HCT116 (cell line): ENCODE measurements around the gene RPL38. TPM values are rescaled to one million over a fixed set of nuclear protein-coding genes. Genes with fewer than 3 reads are reported as not detected.

ENCODE experiments used
- ATAC-seq: fragments of 200-7000 bp; cut with Tn5 transposase; 2 replicates; pipeline ENCODE4 v1.9.1; 2020; ENCODE audit warnings: mild to moderate bottlenecking, moderate library complexity
- BruUV-seq: library from RNA; stranded (reverse); fragments of 400-500 nt; replicated peaks from 2 replicates; lab custom pipeline; 2021; lab: Mats Ljungman, UMichigan
- CTCF ChIA-PET: fragments of 300-600 bp; sonication (Branson Sonifier 250); formaldehyde crosslinking; loops from one replicate; lab custom pipeline; 2021; ENCODE audit warnings: antibody characterized with exemption; lab: Charles Lee
- POLR2A ChIA-PET: fragments of 300-600, 350-600 bp; sonication (Branson Sonifier 250); formaldehyde crosslinking; loops from one replicate; lab custom pipeline; 2021; ENCODE audit warnings: antibody characterized with exemption; lab: Charles Lee
- RAD21 ChIA-PET, 2 experiments: fragments of 300-600 bp; sonication (Branson Sonifier 250); formaldehyde crosslinking; loops; one replicate each; lab custom pipeline; 2023; ENCODE audit warnings: low total read pairs in 2 of 2; ENCODE audit not compliant: uncharacterized antibody in 2 of 2, unreplicated experiment in 2 of 2, low non-redundant PET in 1 of 2; lab: Charles Lee
- DNase-seq: peaks from one replicate; pipeline ENCODE4 v3.0.0-alpha.2; 2010; ENCODE audit warnings: low read depth, low spot score
- H2AFZ ChIP-seq: fragments of 200-600 bp; shearing (Covaris generic), sonication (generic); 2 replicates; pipeline ENCODE4 v1.6.1; 2017; ENCODE audit warnings: low read depth, mixed run types, mixed read lengths, antibody characterized with exemption, low read length; ENCODE audit not compliant: poor library complexity, severe bottlenecking
- H3K27ac ChIP-seq: 2 replicates; pipeline ENCODE4 v1.5.1; 2012; ENCODE audit warnings: low read depth, low read length
- H3K27me3 ChIP-seq: fragments of 200-600 bp; sonication (generic); 2 replicates; pipeline ENCODE4 v1.6.1; 2016; ENCODE audit warnings: mixed run types, low read length, mixed read lengths; ENCODE audit not compliant: insufficient read depth
- H3K36me3 ChIP-seq, 2 experiments: fragments of 200-500 bp in 1 of 2; fragments of 200-600 bp in 1 of 2; sonication (Bioruptor generic) in 1 of 2; sonication (generic) in 1 of 2; 2 replicates each; pipeline versions ENCODE4 v1.5.1 to v1.6.1; 2014 to 2016; ENCODE audit warnings: low read length in 2 of 2, inconsistent platforms in 1 of 2, mixed read lengths in 1 of 2, mixed run types in 1 of 2; ENCODE audit not compliant: insufficient read depth in 2 of 2, control insufficient read depth in 1 of 2
- H3K4me1 ChIP-seq, 2 experiments: fragments of 200-600 bp in 1 of 2; sonication (generic) in 1 of 2; 2 replicates each; pipeline versions ENCODE4 v1.5.1 to v1.6.1; 2012 to 2017; ENCODE audit warnings: low read length in 2 of 2, inconsistent platforms in 1 of 2, mild to moderate bottlenecking in 1 of 2, mixed read lengths in 1 of 2, mixed run types in 1 of 2, moderate library complexity in 1 of 2; ENCODE audit not compliant: insufficient read depth in 2 of 2, control insufficient read depth in 1 of 2
- H3K4me2 ChIP-seq: fragments of 200-600 bp; sonication (generic); 2 replicates; pipeline ENCODE4 v1.6.1; 2017; ENCODE audit warnings: mixed run types, low read length, mixed read lengths
- H3K4me3 ChIP-seq, 2 experiments: fragments of 200-600 bp in 1 of 2; sonication (generic) in 1 of 2; replicated peaks in 1 of 2; 2 replicates each; pipeline ENCODE4 v1.5.1; 2011 to 2016; ENCODE audit warnings: low read length in 2 of 2, control low read depth in 1 of 2, low read depth in 1 of 2, mild to moderate bottlenecking in 1 of 2, mixed read lengths in 1 of 2, mixed run types in 1 of 2
- H3K79me2 ChIP-seq: fragments of 200-600 bp; sonication (generic); 2 replicates; pipeline ENCODE4 v1.6.1; 2017; ENCODE audit warnings: mild to moderate bottlenecking, mixed run types, low read length, moderate library complexity, mixed read lengths; ENCODE audit not compliant: insufficient read depth
- H3K9ac ChIP-seq: fragments of 200-600 bp; sonication (generic); 2 replicates; pipeline ENCODE4 v1.6.1; 2016; ENCODE audit warnings: low read length, mixed read lengths
- H3K9me2 ChIP-seq: fragments of 200-600 bp; sonication (generic), shearing (Covaris generic); 2 replicates; pipeline ENCODE4 v1.6.1; 2017; ENCODE audit warnings: mixed run types, mild to moderate bottlenecking, moderate library complexity; ENCODE audit not compliant: insufficient read depth
- H3K9me3 ChIP-seq, 2 experiments: fragments of 200-500 bp in 1 of 2; fragments of 200-600 bp in 1 of 2; sonication (Bioruptor generic) in 1 of 2; sonication (generic) in 1 of 2; 2 replicates each; pipeline ENCODE4 v1.6.1; 2014 to 2017; ENCODE audit warnings: low read length in 2 of 2, mixed read lengths in 2 of 2, inconsistent platforms in 1 of 2, low read depth in 1 of 2, mild to moderate bottlenecking in 1 of 2, mixed run types in 1 of 2, moderate library complexity in 1 of 2; ENCODE audit not compliant: control insufficient read depth in 1 of 2, insufficient read depth in 1 of 2
- H4K20me1 ChIP-seq: fragments of 200-600 bp; sonication (generic), shearing (Covaris generic); 2 replicates; pipeline ENCODE4 v1.6.1; 2017; ENCODE audit warnings: mixed run types, mild to moderate bottlenecking, moderate library complexity; ENCODE audit not compliant: insufficient read depth
- CBX3 ChIP-seq: IDR thresholded peaks from 2 replicates; pipeline ENCODE4 v1.6.1; 2012; ENCODE audit warnings: low read depth
- CEBPB ChIP-seq: IDR thresholded peaks from 2 replicates; pipeline ENCODE4 v1.6.1; 2012; ENCODE audit warnings: low read depth
- ELF1 ChIP-seq: IDR thresholded peaks from 2 replicates; pipeline ENCODE4 v1.6.1; 2012; ENCODE audit warnings: low read depth, borderline replicate concordance
- EZH2phosphoT487 ChIP-seq: fragments of 200-600 bp; IDR thresholded peaks from 2 replicates; pipeline ENCODE4 v1.6.1; 2018; ENCODE audit warnings: antibody characterized with exemption, borderline replicate concordance
- FOSL1 ChIP-seq: IDR thresholded peaks from 2 replicates; pipeline ENCODE4 v1.6.1; 2012; ENCODE audit warnings: low read depth
- POLR2AphosphoS5 ChIP-seq: IDR thresholded peaks from 2 replicates; pipeline ENCODE4 v1.6.1; 2011; ENCODE audit warnings: mild to moderate bottlenecking, low read depth, low read length, moderate library complexity
- RAD21 ChIP-seq: IDR thresholded peaks from 2 replicates; pipeline ENCODE4 v1.6.1; 2012; ENCODE audit warnings: low read depth, mild to moderate bottlenecking
- SP1 ChIP-seq: IDR thresholded peaks from 2 replicates; pipeline ENCODE4 v1.6.1; 2012; ENCODE audit warnings: low read depth
- TCF7L2 ChIP-seq: IDR thresholded peaks from 2 replicates; pipeline ENCODE4 v1.7.0; 2011; ENCODE audit warnings: borderline replicate concordance, inconsistent platforms; ENCODE audit not compliant: insufficient read depth, insufficient read length; ENCODE audit errors: extremely low read depth
- YY1 ChIP-seq: IDR thresholded peaks from 2 replicates; pipeline ENCODE4 v1.6.1; 2011; ENCODE audit warnings: low read length, low read depth, moderate library complexity, mild to moderate bottlenecking; ENCODE audit not compliant: insufficient replicate concordance; ENCODE audit errors: extremely low read depth
- ZNF274 ChIP-seq: fragments of 200-500 bp; sonication (Bioruptor generic); IDR thresholded peaks from 2 replicates; pipeline ENCODE4 v1.6.1; 2014; ENCODE audit warnings: mild to moderate bottlenecking, low read depth, low read length, inconsistent platforms
- intact Hi-C: fragments of 100-400 bp; cut with micrococcal nuclease; formaldehyde crosslinking; loops from 2 replicates; pipeline ENCODE4 v1.10.0; 2022
- total RNA-seq: library from RNA; stranded (reverse); gene quantifications from one replicate; pipeline ENCODE4 v1.2.1, GENCODE V29; 2021; ENCODE audit not compliant: unreplicated experiment
- TF ChIP-seq, protein P1 (sequence below), 3 experiments: fragments of 200-600 bp in 1 of 3; sonication (generic) in 1 of 3; IDR thresholded peaks in 2 of 3; conservative IDR thresholded peaks in 1 of 3; 2 replicates each; pipeline ENCODE4 v1.5.1; 2012 to 2017; ENCODE audit warnings: low read depth in 2 of 3, low read length in 2 of 3, antibody characterized with exemption in 1 of 3, borderline replicate concordance in 1 of 3, control low read depth in 1 of 3, mild to moderate bottlenecking in 1 of 3, mixed read lengths in 1 of 3, mixed run types in 1 of 3, moderate library complexity in 1 of 3; ENCODE audit not compliant: insufficient read depth in 1 of 3
- TF ChIP-seq, protein P2 (sequence below): IDR thresholded peaks from 2 replicates; pipeline ENCODE4 v1.6.1; 2012

The RPL38 gene
- total RNA-seq, 1 experiment from 2014 or later = 1,628 TPM

DNA sequence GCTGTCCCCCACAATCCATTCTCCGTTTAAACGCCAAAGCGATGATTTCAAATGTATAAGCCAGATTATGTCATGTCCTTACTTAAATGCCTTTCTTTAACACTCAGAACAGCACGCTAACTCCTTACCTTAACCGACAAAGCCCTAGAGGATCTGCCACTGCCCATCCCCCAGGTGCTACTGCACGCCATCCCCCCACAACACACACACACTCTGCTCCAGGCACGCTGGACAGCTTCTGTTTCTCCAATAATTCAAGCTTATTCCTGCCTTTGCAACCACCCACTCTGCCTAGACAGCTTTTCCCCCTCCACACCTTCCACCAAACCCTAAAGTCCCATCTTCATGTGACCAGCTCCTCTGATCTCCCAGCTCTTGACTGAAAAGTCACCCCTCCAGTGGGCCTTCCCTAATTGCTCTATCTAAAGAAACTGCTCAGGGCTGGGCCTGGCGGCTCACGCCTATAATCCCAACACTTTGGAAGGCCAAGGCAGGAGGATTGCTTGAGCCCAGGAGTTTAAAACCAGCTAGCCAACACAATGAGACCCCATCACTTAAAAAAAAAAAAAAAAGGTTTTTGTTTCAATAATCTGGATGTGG, 38.9 kb upstream of the RPL38 start:
- TF ChIP-seq, protein P1, sequence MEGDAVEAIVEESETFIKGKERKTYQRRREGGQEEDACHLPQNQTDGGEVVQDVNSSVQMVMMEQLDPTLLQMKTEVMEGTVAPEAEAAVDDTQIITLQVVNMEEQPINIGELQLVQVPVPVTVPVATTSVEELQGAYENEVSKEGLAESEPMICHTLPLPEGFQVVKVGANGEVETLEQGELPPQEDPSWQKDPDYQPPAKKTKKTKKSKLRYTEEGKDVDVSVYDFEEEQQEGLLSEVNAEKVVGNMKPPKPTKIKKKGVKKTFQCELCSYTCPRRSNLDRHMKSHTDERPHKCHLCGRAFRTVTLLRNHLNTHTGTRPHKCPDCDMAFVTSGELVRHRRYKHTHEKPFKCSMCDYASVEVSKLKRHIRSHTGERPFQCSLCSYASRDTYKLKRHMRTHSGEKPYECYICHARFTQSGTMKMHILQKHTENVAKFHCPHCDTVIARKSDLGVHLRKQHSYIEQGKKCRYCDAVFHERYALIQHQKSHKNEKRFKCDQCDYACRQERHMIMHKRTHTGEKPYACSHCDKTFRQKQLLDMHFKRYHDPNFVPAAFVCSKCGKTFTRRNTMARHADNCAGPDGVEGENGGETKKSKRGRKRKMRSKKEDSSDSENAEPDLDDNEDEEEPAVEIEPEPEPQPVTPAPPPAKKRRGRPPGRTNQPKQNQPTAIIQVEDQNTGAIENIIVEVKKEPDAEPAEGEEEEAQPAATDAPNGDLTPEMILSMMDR (IDR thresholded peaks at IDR 0.05 in 2 of 3, conservative IDR thresholded peaks at IDR 0.05 in 1 of 3; ENCODE audit: borderline replicate concordance in 1 of 3, insufficient read depth in 1 of 3, low read depth in 2 of 3, low read length in 2 of 3) = no peak
- TF ChIP-seq, all 23 proteins: peak for 0
- H3K4me3 ChIP-seq = no peak overlapping the region
- H3K9me3 ChIP-seq = no peaks in the 10 kb centered on the region
- ATAC-seq (no peak), DNase-seq (no peak)
- intact Hi-C loops = no loop called here
- H3K4me1 ChIP-seq = no peaks in the 10 kb centered on the region
- no peak overlapping the region for H3K9ac ChIP-seq
- POLR2A ChIA-PET = no interaction called here
- H3K27ac ChIP-seq = no peak overlapping the region
- no peaks in the 10 kb centered on the region for H3K79me2 ChIP-seq
- no TSS peak for BruUV-seq
- no peaks in the 10 kb centered on the region for H3K9me2 ChIP-seq
- no peaks in the 10 kb centered on the region for H3K36me3 ChIP-seq
- H4K20me1 ChIP-seq = no peaks in the 10 kb centered on the region
- no peak overlapping the region for H3K4me2 ChIP-seq
- H3K27me3 ChIP-seq = peaks cover 37% of the 10 kb centered on the region
- CTCF ChIA-PET = no interaction called here
- H2AFZ ChIP-seq = no peak overlapping the region
- RAD21 ChIA-PET = no interaction called here

DNA sequence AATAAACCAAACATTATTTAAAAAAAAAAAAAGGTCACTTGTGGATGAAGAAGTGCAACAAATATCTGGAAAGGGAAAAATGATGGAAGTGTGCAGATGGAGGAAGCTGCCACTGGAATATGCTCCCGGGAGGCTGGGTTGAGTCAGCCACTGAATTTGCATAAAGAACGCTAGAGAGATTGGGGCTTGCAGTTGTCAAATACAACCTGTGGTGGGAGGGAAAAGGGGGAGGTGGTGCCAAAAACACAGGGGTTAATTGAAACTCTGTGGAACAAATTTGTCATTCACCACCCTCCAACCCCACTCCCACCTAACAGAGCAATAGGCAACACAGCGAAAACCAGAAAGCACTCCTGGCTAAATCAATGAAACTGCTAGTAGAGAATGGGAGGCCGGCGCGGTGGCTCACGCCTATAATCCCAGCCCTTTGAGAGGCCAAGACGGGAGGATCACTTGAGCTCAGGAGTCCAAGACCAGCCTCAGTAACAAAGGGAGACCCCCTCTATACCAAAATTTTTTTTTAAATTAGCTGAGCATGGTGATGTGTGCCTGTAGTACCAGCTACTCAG, 37.6 kb upstream of the RPL38 start:
- ATAC-seq = no peak
- no peak for DNase-seq
- Histone ChIP-seq H3K9ac (no peak overlapping the region), H3K4me3 (no peak overlapping the region), H3K79me2 (no peaks in the 10 kb centered on the region), H3K4me1 (no peaks in the 10 kb centered on the region), H3K9me2 (no peaks in the 10 kb centered on the region), H3K4me2 (no peak overlapping the region), H4K20me1 (no peaks in the 10 kb centered on the region), H3K27ac (no peak overlapping the region), H3K9me3 (no peaks in the 10 kb centered on the region), H2AFZ (no peak overlapping the region), H3K36me3 (no peaks in the 10 kb centered on the region), H3K27me3 (peaks cover 33% of the 10 kb centered on the region)
- intact Hi-C loops = no loop called here
- CTCF ChIA-PET = interaction anchor here (1.4 kb wide), 1 partner anchor 34 kb away, joined by 4 read pairs; no protein-coding TSS in a partner anchor
- RAD21 ChIA-PET = no interaction called here
- POLR2A ChIA-PET = no interaction called here
- no peak for TF ChIP-seq SP1
- TF ChIP-seq, protein P2, sequence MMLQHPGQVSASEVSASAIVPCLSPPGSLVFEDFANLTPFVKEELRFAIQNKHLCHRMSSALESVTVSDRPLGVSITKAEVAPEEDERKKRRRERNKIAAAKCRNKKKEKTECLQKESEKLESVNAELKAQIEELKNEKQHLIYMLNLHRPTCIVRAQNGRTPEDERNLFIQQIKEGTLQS = no peak
- no peak for TF ChIP-seq CEBPB
- TF ChIP-seq RAD21 = no peak
- no peak for TF ChIP-seq CBX3
- no peak for TF ChIP-seq ELF1
- no peak for TF ChIP-seq YY1
- TF ChIP-seq, protein P1 (IDR thresholded peaks at IDR 0.05 in 2 of 3, conservative IDR thresholded peaks at IDR 0.05 in 1 of 3; ENCODE audit: borderline replicate concordance in 1 of 3, insufficient read depth in 1 of 3, low read depth in 2 of 3, low read length in 2 of 3) = no peak
- TF ChIP-seq TCF7L2 = no peak
- TF ChIP-seq FOSL1 = no peak
- no peak for TF ChIP-seq ZNF274
- no peak for TF ChIP-seq POLR2AphosphoS5
- no peak for TF ChIP-seq EZH2phosphoT487
- BruUV-seq = no TSS peak
